ENCODE data around the gene CDIPT. TPM values are rescaled to one million over a fixed set of nuclear protein-coding genes. Genes with fewer than 3 reads are reported as not detected.

CDIPT gene
- total and polyA plus RNA-seq, 2 of the 13 experiments (the other 11 are each of a cell fraction or from before 2014, with no cell fraction given) = 54.9 to 97.5 TPM

GRCh38 chr16:29900888-29901606 lies 38.0 kb upstream of the CDIPT start (continued):
- TF ChIP-seq HMG20A (CRISPR knock-in tag; IDR thresholded peaks at IDR 0.05; ENCODE audit: borderline replicate concordance) (no peak), POLR2A (IDR thresholded peaks at IDR 0.05; ENCODE audit: insufficient read depth in 1 of 2, low read depth in 2 of 2, low read length in 2 of 2) (0 out of 4 replicates have a peak, but pooled peaks of 1 of the 2 experiments have one; percentile 30), KLF6 (CRISPR knock-in tag; IDR thresholded peaks at IDR 0.05) (0 out of 2 replicates have a peak, but pooled peaks have one; percentile 44), SRSF1 (optimal IDR thresholded peaks at IDR 0.05; ENCODE audit: low read depth, low read length) (no peak), ZFP37 (CRISPR knock-in tag; IDR thresholded peaks at IDR 0.05; ENCODE audit: borderline replicate concordance) (no peak), SRSF4 (IDR thresholded peaks at IDR 0.05; ENCODE audit: low read depth, low read length, poor library complexity, severe bottlenecking) (no peak), ZNF709 (CRISPR knock-in tag; IDR thresholded peaks at IDR 0.05) (no peak; the same call in 1 of the 2 replicates), E2F1 (CRISPR knock-in tag; IDR thresholded peaks at IDR 0.05) (no peak), SRF (IDR thresholded peaks at IDR 0.05; ENCODE audit: low read depth, low read length) (no peak), HOMEZ (CRISPR knock-in tag; IDR thresholded peaks at IDR 0.05; ENCODE audit: low read depth) (no peak), NFIB (CRISPR knock-in tag; IDR thresholded peaks at IDR 0.05; ENCODE audit: borderline replicate concordance) (no peak), HNRNPH1 (optimal IDR thresholded peaks at IDR 0.05; ENCODE audit: low read depth, low read length) (no peak), GPN1 (CRISPR knock-in tag; IDR thresholded peaks at IDR 0.05; ENCODE audit: borderline replicate concordance) (no peak), LBX2 (CRISPR knock-in tag; IDR thresholded peaks at IDR 0.05; ENCODE audit: borderline replicate concordance) (no peak), RAD51 (IDR thresholded peaks at IDR 0.05; ENCODE audit: borderline replicate concordance) (no peak), CHD2 (IDR thresholded peaks at IDR 0.05; ENCODE audit: low read depth, low read length) (no peak), ZNF546 (CRISPR knock-in tag; conservative IDR thresholded peaks at IDR 0.05) (no peak), ZNF770 (CRISPR knock-in tag; IDR thresholded peaks at IDR 0.05) (peak; percentile 57), CHCHD3 (CRISPR knock-in tag; IDR thresholded peaks at IDR 0.05) (0 out of 2 replicates have a peak, but pooled peaks have one; percentile 57), RBFOX2 (IDR thresholded peaks at IDR 0.05; ENCODE audit: low read depth, low read length) (peak; percentile 70), FOXC1 (CRISPR knock-in tag; IDR thresholded peaks at IDR 0.05; ENCODE audit: borderline replicate concordance) (no peak; the same call in 1 of the 2 replicates), PHF8 (CRISPR knock-in tag; IDR thresholded peaks at IDR 0.05) (peak; percentile 92), ZNF136 (CRISPR knock-in tag; IDR thresholded peaks at IDR 0.05; ENCODE audit: low read depth) (0 out of 2 replicates have a peak, but pooled peaks have one; percentile 49), IKZF5 (CRISPR knock-in tag; IDR thresholded peaks at IDR 0.05) (peak; percentile 52; the same call in 1 of the 2 replicates), SPEN (CRISPR knock-in tag; IDR thresholded peaks at IDR 0.05; ENCODE audit: low read depth) (peak; percentile 61; the same call in 1 of the 2 replicates)
